WTC11 (cell line): ENCODE results near the gene POMGNT2. TPM values are rescaled to one million over a fixed set of nuclear protein-coding genes. Genes with fewer than 3 reads are reported as not detected.

Source experiments
- ATAC-seq: fragments of 200-7000 bp; cut with Tn5 transposase; 2 replicates; pipeline ENCODE4 v1.10.0; 2021; ENCODE audit warnings: mild to moderate bottlenecking, moderate library complexity
- Bru-seq: library from RNA; stranded (reverse); fragments of 400-500 nt; gene quantifications from one replicate; lab custom pipeline; 2021; lab: Mats Ljungman, UMichigan
- CTCF ChIA-PET: fragments of 300-600 bp; sonication (Branson Sonifier 250); formaldehyde crosslinking; loops from one replicate; lab custom pipeline; 2021; ENCODE audit warnings: antibody characterized with exemption; lab: Charles Lee
- POLR2A ChIA-PET: fragments of 350-600 bp; sonication (Branson Sonifier 250); formaldehyde crosslinking; loops from one replicate; lab custom pipeline; 2021; ENCODE audit warnings: antibody characterized with exemption; lab: Charles Lee
- DNase-seq: peaks from one replicate; pipeline ENCODE4 v3.0.0; 2021; ENCODE audit warnings: low spot score
- H3K27ac Mint-ChIP-seq: 2 replicates; pipeline ENCODE4 v1.8.0; 2021; ENCODE audit warnings: mixed read lengths
- H3K27me3 Mint-ChIP-seq: 2 replicates; pipeline ENCODE4 v1.8.0; 2021; ENCODE audit warnings: low read depth, mild to moderate bottlenecking, moderate library complexity, mixed read lengths
- H3K36me3 Mint-ChIP-seq: 2 replicates; pipeline ENCODE4 v1.8.0; 2021; ENCODE audit warnings: mixed read lengths
- H3K4me1 Mint-ChIP-seq: 2 replicates; pipeline ENCODE4 v1.8.0; 2022; ENCODE audit warnings: mixed read lengths
- H3K4me3 Mint-ChIP-seq: 2 replicates; pipeline ENCODE4 v1.8.0; 2021; ENCODE audit warnings: mild to moderate bottlenecking, moderate library complexity, mixed read lengths
- H3K9me3 Mint-ChIP-seq: 2 replicates; pipeline ENCODE4 v1.8.0; 2021; ENCODE audit warnings: mixed read lengths
- ATF1 ChIP-seq: sonication (generic); formaldehyde crosslinking; IDR thresholded peaks from 2 replicates; pipeline ENCODE4 v1.8.1; 2023; ENCODE audit warnings: mild to moderate bottlenecking, moderate library complexity, missing genetic modification reagents
- ATF2 ChIP-seq: sonication (generic); formaldehyde crosslinking; IDR thresholded peaks from 2 replicates; pipeline ENCODE4 v1.8.1; 2022; ENCODE audit warnings: low read depth, missing genetic modification reagents, borderline replicate concordance
- ATF6 ChIP-seq: sonication (generic); formaldehyde crosslinking; IDR thresholded peaks from 2 replicates; pipeline ENCODE4 v1.8.1; 2023; ENCODE audit warnings: mild to moderate bottlenecking, missing genetic modification reagents
- CBFB ChIP-seq: sonication (generic); formaldehyde crosslinking; IDR thresholded peaks from 2 replicates; pipeline ENCODE4 v1.8.1; 2022; ENCODE audit warnings: mild to moderate bottlenecking, low read depth, missing genetic modification reagents
- E2F1 ChIP-seq: sonication (generic); formaldehyde crosslinking; IDR thresholded peaks from 2 replicates; pipeline ENCODE4 v1.8.0; 2022; ENCODE audit warnings: mild to moderate bottlenecking, missing genetic modification reagents
- EMX1 ChIP-seq: fragments of 250-450 bp; sonication (Bioruptor Pico); IDR thresholded peaks from 2 replicates; pipeline ENCODE4 v1.8.0; 2021; ENCODE audit warnings: mild to moderate bottlenecking
- ESRRA ChIP-seq: sonication (generic); formaldehyde crosslinking; IDR thresholded peaks from 2 replicates; pipeline ENCODE4 v1.8.1; 2022; ENCODE audit warnings: mild to moderate bottlenecking, missing genetic modification reagents, borderline replicate concordance
- ETV6 ChIP-seq: sonication (generic); formaldehyde crosslinking; IDR thresholded peaks from 2 replicates; pipeline ENCODE4 v1.8.1; 2022; ENCODE audit warnings: mild to moderate bottlenecking, missing genetic modification reagents
- GABPB1 ChIP-seq: sonication (generic); formaldehyde crosslinking; IDR thresholded peaks from 2 replicates; pipeline ENCODE4 v1.8.1; 2023; ENCODE audit warnings: mild to moderate bottlenecking, missing genetic modification reagents
- IRF1 ChIP-seq: sonication (generic); formaldehyde crosslinking; IDR thresholded peaks from 2 replicates; pipeline ENCODE4 v1.8.0; 2023; ENCODE audit warnings: missing genetic modification reagents
- IRF2 ChIP-seq: sonication (generic); formaldehyde crosslinking; IDR thresholded peaks from 2 replicates; pipeline ENCODE4 v1.8.0; 2022; ENCODE audit warnings: low read depth, missing genetic modification reagents, borderline replicate concordance
- JUN ChIP-seq: sonication (generic); formaldehyde crosslinking; IDR thresholded peaks from 2 replicates; pipeline ENCODE4 v1.8.0; 2023; ENCODE audit warnings: mild to moderate bottlenecking, missing genetic modification reagents
- NFE2L1 ChIP-seq: sonication (generic); formaldehyde crosslinking; IDR thresholded peaks from 2 replicates; pipeline ENCODE4 v1.8.1; 2023; ENCODE audit warnings: missing genetic modification reagents
- OVOL2 ChIP-seq: fragments of 250-450 bp; sonication (Bioruptor Pico); IDR thresholded peaks from 2 replicates; pipeline ENCODE4 v1.9.0; 2021; ENCODE audit warnings: mild to moderate bottlenecking, borderline replicate concordance
- PRDM15 ChIP-seq: sonication (generic); formaldehyde crosslinking; IDR thresholded peaks from 2 replicates; pipeline ENCODE4 v1.8.0; 2022; ENCODE audit warnings: missing genetic modification reagents
- RORB ChIP-seq: fragments of 250-450 bp; sonication (Bioruptor Pico); IDR thresholded peaks from 2 replicates; pipeline ENCODE4 v1.9.0; 2021; ENCODE audit warnings: mild to moderate bottlenecking
- SP1 ChIP-seq: sonication (generic); formaldehyde crosslinking; conservative IDR thresholded peaks from 2 replicates; pipeline ENCODE4 v1.8.1; 2022; ENCODE audit warnings: missing genetic modification reagents
- TEAD1 ChIP-seq: sonication (generic); formaldehyde crosslinking; IDR thresholded peaks from 2 replicates; pipeline ENCODE4 v1.8.0; 2022; ENCODE audit warnings: mild to moderate bottlenecking, missing genetic modification reagents
- ZMAT4 ChIP-seq: fragments of 250-450 bp; sonication (Bioruptor Pico); IDR thresholded peaks from 2 replicates; pipeline ENCODE4 v1.9.0; 2021; ENCODE audit warnings: mild to moderate bottlenecking
- ZNF317 ChIP-seq: sonication (generic); formaldehyde crosslinking; IDR thresholded peaks from 2 replicates; pipeline ENCODE4 v1.8.1; 2023; ENCODE audit warnings: low read depth, mild to moderate bottlenecking, moderate library complexity, missing genetic modification reagents, borderline replicate concordance
- ZNF423 ChIP-seq: fragments of 250-450 bp; sonication (Bioruptor Pico); IDR thresholded peaks from 2 replicates; pipeline ENCODE4 v2.1.2; 2022; ENCODE audit warnings: mild to moderate bottlenecking, moderate library complexity
- ZNF512 ChIP-seq: sonication (generic); formaldehyde crosslinking; IDR thresholded peaks from 2 replicates; pipeline ENCODE4 v1.8.1; 2022; ENCODE audit warnings: missing genetic modification reagents, borderline replicate concordance
- ZNF671 ChIP-seq: fragments of 250-450 bp; sonication (Bioruptor Pico); IDR thresholded peaks from 2 replicates; pipeline ENCODE4 v1.8.0; 2021; ENCODE audit warnings: mild to moderate bottlenecking
- long read RNA-seq, 3 experiments: library from RNA in 1 of 3; library from capped mRNA in 1 of 3; library from polyadenylated mRNA in 1 of 3; unstranded in 2 of 3; stranded (forward) in 1 of 3; transcript quantifications; one replicate each; pipeline ENCODE4 v2.0.0, GENCODE V29; 2021
- total RNA-seq: library from RNA; stranded (reverse); gene quantifications from 3 replicates; pipeline ENCODE4 v1.2.3, GENCODE V29; 2021

POMGNT2 gene
- total RNA-seq: 12.5 to 17.0 TPM (median 16.4 TPM) in 3 replicates
- Bru-seq, nascent RNA: percentile 70 among the genes with signal in this experiment
- long read RNA-seq, experiment 1, transcript POMGNT2-201 (2 exons, 2,544 nt): major isoform, 69 of 82 reads
- long read RNA-seq, experiment 1, partial matches to known transcripts: 9 of 82 reads
- long read RNA-seq, experiment 1, other reads (novel, unspliced or antisense): 3 of 82 reads
- long read RNA-seq, experiment 2, transcript POMGNT2-201 (2 exons, 2,544 nt): major isoform, 18 of 28 reads
- long read RNA-seq, experiment 2, partial matches to known transcripts: 8 of 28 reads
- long read RNA-seq, experiment 2, other reads (novel, unspliced or antisense): 1 of 28 reads
- long read RNA-seq, experiment 3, partial matches to known transcripts: 0 of 1 reads
- long read RNA-seq, experiment 3, other reads (novel, unspliced or antisense): 0 of 1 reads

- ChIA-PET POLR2A (interaction anchor here (0.7 kb wide), 1 partner anchor 14 kb away, joined by 3 read pairs; no protein-coding TSS in a partner anchor), CTCF (interaction anchor here (1.0 to 1.6 kb wide), 2 partner anchors 34 to 144 kb away, joined by 8 read pairs; no protein-coding TSS in a partner anchor)
- Mint-ChIP-seq H3K9me3 (no peaks in the 10 kb centered on the region), H3K36me3 (no peaks in the 10 kb centered on the region), H3K27me3 (peaks cover 16% of the 10 kb centered on the region), H3K27ac (no peak within 1 kb of the TSS), H3K4me3 (peak within 1 kb of the TSS; percentile 61), H3K4me1 (peaks cover 5% of the 10 kb centered on the region)
- DNase-seq (peak; percentile 91), ATAC-seq (peak; percentile 97)
- TF ChIP-seq ZNF317: peak; percentile 28; the same call in 1 of the 2 replicates
- TF ChIP-seq ATF2 (CRISPR knock-in tag): no peak
- TF ChIP-seq NFE2L1 (CRISPR knock-in tag): no peak
- TF ChIP-seq IRF1 (CRISPR knock-in tag): 0 out of 2 replicates have a peak, but pooled peaks have one; percentile 19
- no peak for TF ChIP-seq CBFB (CRISPR knock-in tag)
- TF ChIP-seq PRDM15 (CRISPR knock-in tag): no peak
- TF ChIP-seq ZMAT4 (CRISPR knock-in tag): no peak
- no peak for TF ChIP-seq RORB (CRISPR knock-in tag)
- no peak for TF ChIP-seq ZNF512 (CRISPR knock-in tag)
- peak; percentile 42; the same call in 1 of the 2 replicates for TF ChIP-seq SP1 (CRISPR knock-in tag)
- no peak for TF ChIP-seq JUN (CRISPR knock-in tag)
- TF ChIP-seq ZNF423 (CRISPR knock-in tag): peak; percentile 46; the same call in 1 of the 2 replicates
- TF ChIP-seq IRF2: no peak
- no peak for TF ChIP-seq EMX1 (CRISPR knock-in tag)
- 0 out of 2 replicates have a peak, but pooled peaks have one; percentile 51 for TF ChIP-seq ETV6
- no peak for TF ChIP-seq OVOL2 (CRISPR knock-in tag)
- 0 out of 2 replicates have a peak, but pooled peaks have one; percentile 52 for TF ChIP-seq E2F1 (CRISPR knock-in tag)
- TF ChIP-seq GABPB1 (CRISPR knock-in tag): no peak
- no peak for TF ChIP-seq ATF6 (CRISPR knock-in tag)
- TF ChIP-seq ZNF671 (CRISPR knock-in tag): no peak
- TF ChIP-seq TEAD1: peak; percentile 21; the same call in 1 of the 2 replicates
- no peak for TF ChIP-seq ESRRA (CRISPR knock-in tag)
- no peak for TF ChIP-seq ATF1 (CRISPR knock-in tag)
Measured at GRCh38 chr3:43105596-43106292, at the start of gene POMGNT2. TSS of gene POMGNT2 (minus strand) at chr3:43106079. CDS start at chr3:43081431, 24,648 bp downstream.
